ENCODE results near the gene LNX1.

GRCh38 chr4:53498706-53499105 lies 92.6 kb downstream of the LNX1 start:
- no peak for TF ChIP-seq CTCF (IDR thresholded peaks at IDR 0.05; ENCODE audit: low read depth, low read length)
- TF ChIP-seq POLR2A (IDR thresholded peaks at IDR 0.05; ENCODE audit: extremely low read depth, insufficient read length), result no peak
- no peak for TF ChIP-seq MAX (IDR thresholded peaks at IDR 0.05; ENCODE audit: low read depth, low read length)

All from NB4 (cell line).